H1 (cell line): ENCODE data around the gene RFK. TPM values are rescaled to one million over a fixed set of nuclear protein-coding genes. Genes with fewer than 3 reads are reported as not detected.
"Not testable (repeated sequence)": the region's sequence is repeated elsewhere in the genome, so short reads cannot be mapped to it uniquely, and the experiment has no call there.

Experiments
- CTCF ChIA-PET: fragments of 300-600 bp; sonication (Branson Sonifier 250); formaldehyde crosslinking; loops from one replicate; lab custom pipeline; 2021; ENCODE audit not compliant: partially characterized antibody; lab: Charles Lee
- POLR2A ChIA-PET: fragments of 300-600 bp; sonication (Branson Sonifier 250); formaldehyde crosslinking; loops from one replicate; lab custom pipeline; 2021; ENCODE audit warnings: inconsistent platforms; ENCODE audit not compliant: partially characterized antibody; lab: Charles Lee
- DNase-seq, 2 experiments: peaks; one replicate each; pipeline versions ENCODE4 v3.0.0 to v3.0.0-alpha.2; 2010 to 2022; ENCODE audit warnings: low spot score in 2 of 2, low read depth in 1 of 2, mixed read lengths in 1 of 2
- FAIRE-seq: peaks from 2 replicates; lab custom pipeline; 2011; peaks lifted over from hg19 to GRCh38; lab: Jason Lieb, UNC
- H2AFZ ChIP-seq: 2 replicates; pipeline ENCODE4 v1.8.1; 2012; ENCODE audit warnings: low read length, inconsistent platforms
- H2AK5ac ChIP-seq: 2 replicates; pipeline ENCODE4 v1.6.1; 2013; ENCODE audit warnings: low read depth, low read length
- H2BK120ac ChIP-seq: replicated peaks from 2 replicates; pipeline ENCODE3; 2013; ENCODE audit warnings: low read depth, low read length, inconsistent platforms
- H2BK12ac ChIP-seq: 2 replicates; pipeline ENCODE4 v1.6.1; 2013; ENCODE audit warnings: low read depth, low read length
- H2BK15ac ChIP-seq: 2 replicates; pipeline ENCODE4 v1.6.1; 2013; ENCODE audit warnings: low read length
- H2BK20ac ChIP-seq: 2 replicates; pipeline ENCODE4 v1.6.1; 2013; ENCODE audit warnings: low read length
- H2BK5ac ChIP-seq: 2 replicates; pipeline ENCODE4 v1.6.1; 2013; ENCODE audit warnings: low read depth, low read length
- H3K14ac ChIP-seq: 2 replicates; pipeline ENCODE4 v1.6.1; 2013; ENCODE audit warnings: inconsistent platforms; ENCODE audit not compliant: insufficient read length
- H3K18ac ChIP-seq: 2 replicates; pipeline ENCODE4 v1.6.1; 2013; ENCODE audit warnings: low read length; ENCODE audit errors: extremely low read depth
- H3K23ac ChIP-seq: 2 replicates; pipeline ENCODE4 v1.6.1; 2013; ENCODE audit warnings: inconsistent platforms; ENCODE audit not compliant: insufficient read length
- H3K23me2 ChIP-seq: 2 replicates; pipeline ENCODE4 v1.6.1; 2013; ENCODE audit warnings: low read depth, low read length
- H3K27ac ChIP-seq: 2 replicates; pipeline ENCODE4 v1.6.1; 2011; ENCODE audit warnings: low read depth, low read length, inconsistent platforms
- H3K27me3 ChIP-seq, 4 experiments: replicated peaks in 1 of 4; 1 replicate in 1 of 4; 2 replicates in 3 of 4; pipeline versions ENCODE4 v1.6.1 to v1.8.1; 2011 to 2013; ENCODE audit warnings: low read length in 3 of 4, mild to moderate bottlenecking in 3 of 4, inconsistent platforms in 2 of 4, mixed read lengths in 2 of 4, moderate library complexity in 1 of 4; ENCODE audit not compliant: control insufficient read depth in 3 of 4, insufficient read depth in 3 of 4; ENCODE audit errors: extremely low read depth in 1 of 4
- H3K36me3 ChIP-seq, 4 experiments: 2 replicates each; pipeline versions ENCODE4 v1.6.1 to v1.8.1; 2011 to 2013; ENCODE audit warnings: mild to moderate bottlenecking in 4 of 4, low read length in 3 of 4, moderate library complexity in 2 of 4, control low read depth in 1 of 4, inconsistent platforms in 1 of 4; ENCODE audit not compliant: insufficient read depth in 4 of 4, control insufficient read depth in 2 of 4
- H3K4ac ChIP-seq: replicated peaks from 2 replicates; pipeline ENCODE3; 2013; ENCODE audit warnings: low read length, low read depth, mixed read lengths, inconsistent platforms; ENCODE audit not compliant: insufficient read length
- H3K4me1 ChIP-seq, 4 experiments: replicated peaks in 1 of 4; 1 replicate in 1 of 4; 2 replicates in 3 of 4; pipeline versions ENCODE4 v1.6.1 to v1.8.1; 2011 to 2013; ENCODE audit warnings: low read length in 3 of 4, inconsistent platforms in 2 of 4, mixed read lengths in 1 of 4; ENCODE audit not compliant: insufficient read depth in 4 of 4, control insufficient read depth in 3 of 4
- H3K4me2 ChIP-seq, 2 experiments: 2 replicates each; pipeline versions ENCODE4 v1.6.1 to v1.8.1; 2011 to 2013; ENCODE audit warnings: low read depth in 2 of 2, low read length in 2 of 2, control low read depth in 1 of 2, inconsistent platforms in 1 of 2, mild to moderate bottlenecking in 1 of 2; ENCODE audit not compliant: insufficient read depth in 1 of 2
- H3K4me3 ChIP-seq, 4 experiments: fragments of 200-600, 300-600 bp in 1 of 4; sonication (generic), shearing (Covaris generic), sonication (Bioruptor Twin) in 1 of 4; 2 replicates each; pipeline versions ENCODE4 v1.5.1 to v1.8.1; 2011 to 2016; ENCODE audit warnings: low read length in 4 of 4, low read depth in 3 of 4, control low read depth in 2 of 4, inconsistent platforms in 2 of 4, mild to moderate bottlenecking in 2 of 4, mixed read lengths in 1 of 4, moderate library complexity in 1 of 4; ENCODE audit not compliant: insufficient read depth in 2 of 4; ENCODE audit errors: extremely low read depth in 1 of 4
- H3K56ac ChIP-seq: replicated peaks from 2 replicates; pipeline ENCODE3; 2013; ENCODE audit warnings: low read depth, mild to moderate bottlenecking, mixed read lengths, low read length, inconsistent platforms; ENCODE audit not compliant: insufficient read length
- H3K79me1 ChIP-seq: 2 replicates; pipeline ENCODE4 v1.6.1; 2013; ENCODE audit warnings: low read depth, low read length, control low read depth
- H3K79me2 ChIP-seq, 2 experiments: 2 replicates each; pipeline versions ENCODE4 v1.6.1 to v1.8.1; 2012 to 2013; ENCODE audit warnings: low read length in 2 of 2, mild to moderate bottlenecking in 2 of 2, inconsistent platforms in 1 of 2; ENCODE audit not compliant: insufficient read depth in 2 of 2, control insufficient read depth in 1 of 2
- H3K9ac ChIP-seq, 4 experiments: replicated peaks in 1 of 4; 1 replicate in 1 of 4; 2 replicates in 3 of 4; pipeline versions ENCODE4 v1.6.1 to v1.8.1; 2011 to 2013; ENCODE audit warnings: low read depth in 3 of 4, low read length in 3 of 4, control low read depth in 2 of 4, mild to moderate bottlenecking in 2 of 4, moderate library complexity in 2 of 4, inconsistent platforms in 1 of 4; ENCODE audit errors: extremely low read depth in 1 of 4
- H3K9me3 ChIP-seq, 2 experiments: 2 replicates each; pipeline versions ENCODE4 v1.6.1 to v1.8.1; 2012 to 2013; ENCODE audit warnings: mild to moderate bottlenecking in 2 of 2, moderate library complexity in 2 of 2, control low read depth in 1 of 2, inconsistent platforms in 1 of 2, low read depth in 1 of 2, low read length in 1 of 2, mixed read lengths in 1 of 2; ENCODE audit not compliant: insufficient read depth in 2 of 2
- H4K20me1 ChIP-seq, 2 experiments: replicated peaks in 1 of 2; 2 replicates each; pipeline versions ENCODE3 to v1.8.1; 2011 to 2013; ENCODE audit warnings: inconsistent platforms in 2 of 2, low read length in 2 of 2, mild to moderate bottlenecking in 1 of 2; ENCODE audit not compliant: insufficient read depth in 2 of 2, control insufficient read depth in 1 of 2
- H4K5ac ChIP-seq: 2 replicates; pipeline ENCODE4 v1.6.1; 2013; ENCODE audit warnings: low read length, low read depth, mixed read lengths, inconsistent platforms; ENCODE audit not compliant: insufficient read length
- H4K8ac ChIP-seq: 2 replicates; pipeline ENCODE4 v1.8.0; 2013; ENCODE audit warnings: mild to moderate bottlenecking, moderate library complexity, low read length, inconsistent platforms; ENCODE audit not compliant: insufficient read depth; ENCODE audit errors: extremely low read depth
- H4K91ac ChIP-seq: replicated peaks from 2 replicates; pipeline ENCODE3; 2013; ENCODE audit warnings: low read length, mixed read lengths, inconsistent platforms; ENCODE audit not compliant: insufficient read length
- SRF ChIP-seq: IDR thresholded peaks from 2 replicates; pipeline ENCODE4 v1.6.1; 2011; ENCODE audit warnings: mild to moderate bottlenecking, low read depth, low read length, moderate library complexity
- WGBS, 2 experiments: shearing (Covaris generic) in 1 of 2; methylation state at CpG; one replicate each; pipeline versions ENCODE4 v1.1.6 to v1.1.7; 2013 to 2015; ENCODE audit warnings: low lambda C conversion rate in 2 of 2, mixed read lengths in 2 of 2, inconsistent platforms in 1 of 2, low coverage in 1 of 2, missing lambda C conversion rate in 1 of 2; ENCODE audit not compliant: insufficient replicate concordance in 2 of 2, insufficient coverage in 1 of 2, insufficient read length in 1 of 2; ENCODE audit errors: extremely low coverage in 1 of 2, missing lambda C conversion rate in 1 of 2; 5-methylcytosine and 5-hydroxymethylcytosine counted together
- polyA plus RNA-seq, 7 experiments: library from polyadenylated mRNA; depleted of rRNA in 3 of 7; stranded (reverse) in 5 of 7; unstranded in 2 of 7; fragments of >200 nt in 5 of 7; fragments of 200-250 nt in 2 of 7; gene quantifications; 1 replicate in 5 of 7; 2 replicates in 1 of 7; 4 replicates in 1 of 7; pipeline versions ENCODE4 v1.2.1 to v1.2.3, GENCODE V29; 2011 to 2013; ENCODE audit warnings: missing spikeins in 2 of 7, mixed read lengths in 2 of 7
- total RNA-seq: library from RNA; stranded (reverse); fragmentation: NEBNext Ultra II Directional; extraction: Animal tissue kit (Norgen Biotek cat#: 25700); gene quantifications from 2 replicates; pipeline ENCODE4 v1.2.1, GENCODE V29; 2021

Gene RFK
- total and polyA plus RNA-seq, 2 of the 8 experiments (the other 6 are each of a cell fraction or from before 2014, with no cell fraction given), result 4.3 to 10.6 TPM

GRCh38 chr9:76437017-76437699 is 42.9 kb upstream of the RFK start:
- H3K79me1 ChIP-seq, H2BK20ac ChIP-seq, FAIRE-seq, H4K5ac ChIP-seq, H3K4ac ChIP-seq, H3K4me3 ChIP-seq, H4K20me1 ChIP-seq, H4K91ac ChIP-seq, H2AK5ac ChIP-seq, H3K56ac ChIP-seq, H2BK120ac ChIP-seq, H3K18ac ChIP-seq, H3K4me2 ChIP-seq, CTCF ChIA-PET, H3K27ac ChIP-seq, H2BK12ac ChIP-seq: not testable (repeated sequence)
- 86% methylated on average over 8 of the region's 9 CpGs; no CpG with 5 or more reads in 1 of the 2 experiments for WGBS, 2 experiments
- TF ChIP-seq SRF, result peak; percentile 77
- TF ChIP-seq, all 59 proteins: peak for 1; not testable (repeated sequence) for 58
- H3K23me2 ChIP-seq, H3K27me3 ChIP-seq, H2AFZ ChIP-seq, H3K79me2 ChIP-seq, H3K9me3 ChIP-seq, POLR2A ChIA-PET, H2BK5ac ChIP-seq, H3K36me3 ChIP-seq, H4K8ac ChIP-seq, H2BK15ac ChIP-seq, DNase-seq, H3K4me1 ChIP-seq, H3K14ac ChIP-seq, H3K9ac ChIP-seq, H3K23ac ChIP-seq: not testable (repeated sequence)
